Measurements from ENCODE around the gene TRPC4. TPM values are rescaled to one million over a fixed set of nuclear protein-coding genes. Genes with fewer than 3 reads are reported as not detected.

TRPC4 gene
- polyA plus RNA-seq, 3 donors = not detected

DNA sequence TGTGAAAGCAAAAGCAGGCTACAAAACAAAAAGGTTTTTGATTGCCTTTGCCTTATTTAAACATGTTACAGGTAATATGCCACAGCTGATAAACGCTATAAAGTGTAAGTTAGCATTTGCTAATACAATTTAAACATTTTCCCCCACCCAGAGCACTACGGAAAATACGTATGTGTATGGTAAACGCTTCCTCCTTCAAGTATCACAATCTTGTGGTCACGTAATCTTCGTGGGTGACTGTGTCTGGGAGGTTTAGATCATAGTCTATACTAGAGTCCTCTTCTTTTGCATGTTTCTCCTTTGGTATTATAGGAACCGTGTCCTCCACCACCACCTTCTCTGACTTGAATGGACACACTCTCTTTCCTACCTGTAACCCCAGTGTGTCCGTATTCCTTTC is 232.9 kb downstream of the TRPC4 start:
- no peaks in the 10 kb centered on the region for H3K27me3 Mint-ChIP-seq (ENCODE audit: low read depth in 3 of 3)
- H4K20me1 ChIP-seq (ENCODE audit: insufficient read depth, low read length) = no peaks in the 10 kb centered on the region
- H3K4me1 Mint-ChIP-seq = no peaks in the 10 kb centered on the region
- TF ChIP-seq CTCF (IDR thresholded peaks at IDR 0.05) = no peak
- DNase-seq = no peak
- no peaks in the 10 kb centered on the region for H3K36me3 Mint-ChIP-seq
- H3K9me3 Mint-ChIP-seq = no peaks in the 10 kb centered on the region
- H3K9ac ChIP-seq (ENCODE audit: insufficient read depth, low read length, poor library complexity, severe bottlenecking) = no peak overlapping the region
- 85% methylated on average over 2 of the region's 8 CpGs for WGBS (ENCODE audit: insufficient coverage)
- no peaks in the 10 kb centered on the region for H3K9me3 ChIP-seq (replicated peaks in 1 of 2; ENCODE audit: control insufficient read depth in 1 of 2, insufficient read depth in 1 of 2, low read length in 2 of 2)
- H3K27ac ChIP-seq (ENCODE audit: low read depth in 1 of 2, low read length in 2 of 2) = no peak overlapping the region
- H2AFZ ChIP-seq (ENCODE audit: insufficient read depth, low read depth, low read length, poor library complexity, severe bottlenecking) = no peak overlapping the region
- H3K4me3 Mint-ChIP-seq = no peak overlapping the region
- H3K36me3 ChIP-seq (replicated peaks in 1 of 2; ENCODE audit: control insufficient read depth in 1 of 2, insufficient read depth in 2 of 2, low read length in 2 of 2) = no peaks in the 10 kb centered on the region
- no peak overlapping the region for H3K4me3 ChIP-seq (replicated peaks in 1 of 3; ENCODE audit: low read depth in 2 of 3, low read length in 3 of 3)
- intact Hi-C loops (cut with micrococcal nuclease) = no loop called here
- no peaks in the 10 kb centered on the region for H3K4me1 ChIP-seq (ENCODE audit: control insufficient read depth in 1 of 2, insufficient read depth in 2 of 2, low read length in 2 of 2)
- H3K4me2 ChIP-seq (replicated peaks; ENCODE audit: extremely low read depth, low read length, poor library complexity, severe bottlenecking) = no peak overlapping the region
- no peaks in the 10 kb centered on the region for H3K27me3 ChIP-seq (ENCODE audit: control insufficient read depth in 2 of 2, insufficient read depth in 2 of 2, low read length in 2 of 2)
- no peak overlapping the region for H3K27ac Mint-ChIP-seq
- no peaks in the 10 kb centered on the region for H3K79me2 ChIP-seq (ENCODE audit: insufficient read depth, low read length)

GRCh38 chr13:37632294-37632693 is 237.3 kb downstream of the TRPC4 start:
- no peaks in the 10 kb centered on the region for H3K4me1 Mint-ChIP-seq
- WGBS (ENCODE audit: insufficient coverage) = no CpG with 5 or more reads among the region's 5 CpGs

More at GRCh38 chr13:37632294-37632693, 237.3 kb downstream of the TRPC4 start:
- no peaks in the 10 kb centered on the region for H3K36me3 ChIP-seq (replicated peaks in 1 of 2; ENCODE audit: control insufficient read depth in 1 of 2, insufficient read depth in 2 of 2, low read length in 2 of 2)
- H2AFZ ChIP-seq (ENCODE audit: insufficient read depth, low read depth, low read length, poor library complexity, severe bottlenecking) = no peak overlapping the region
- Mint-ChIP-seq H3K9me3 (no peaks in the 10 kb centered on the region), H3K4me3 (no peak overlapping the region), H3K27me3 (ENCODE audit: low read depth in 3 of 3) (peaks cover 0 to 2% (median 0%) of the 10 kb centered on the region in 3 donors), H3K27ac (no peak overlapping the region), H3K36me3 (no peaks in the 10 kb centered on the region)
- H3K9ac ChIP-seq (ENCODE audit: insufficient read depth, low read length, poor library complexity, severe bottlenecking) = no peak overlapping the region
- no peak for DNase-seq
- TF ChIP-seq CTCF (IDR thresholded peaks at IDR 0.05) = no peak
- no peaks in the 10 kb centered on the region for H4K20me1 ChIP-seq (ENCODE audit: insufficient read depth, low read length)
- H3K4me2 ChIP-seq (replicated peaks; ENCODE audit: extremely low read depth, low read length, poor library complexity, severe bottlenecking) = no peak overlapping the region
- H3K27ac ChIP-seq (ENCODE audit: low read depth in 1 of 2, low read length in 2 of 2) = no peak overlapping the region
- H3K4me1 ChIP-seq (ENCODE audit: control insufficient read depth in 1 of 2, insufficient read depth in 2 of 2, low read length in 2 of 2) = no peaks in the 10 kb centered on the region
- no peaks in the 10 kb centered on the region for H3K27me3 ChIP-seq (ENCODE audit: control insufficient read depth in 2 of 2, insufficient read depth in 2 of 2, low read length in 2 of 2)
- H3K79me2 ChIP-seq (ENCODE audit: insufficient read depth, low read length) = no peaks in the 10 kb centered on the region
- H3K4me3 ChIP-seq (replicated peaks in 1 of 3; ENCODE audit: low read depth in 2 of 3, low read length in 3 of 3) = no peak overlapping the region
- no peaks in the 10 kb centered on the region for H3K9me3 ChIP-seq (replicated peaks in 1 of 2; ENCODE audit: control insufficient read depth in 1 of 2, insufficient read depth in 1 of 2, low read length in 2 of 2)
- intact Hi-C loops (cut with micrococcal nuclease) = no loop called here

Data from CD14-positive monocyte (primary cell).